ENCODE data around the gene PHLDA2.

PHLDA2 gene

DNA sequence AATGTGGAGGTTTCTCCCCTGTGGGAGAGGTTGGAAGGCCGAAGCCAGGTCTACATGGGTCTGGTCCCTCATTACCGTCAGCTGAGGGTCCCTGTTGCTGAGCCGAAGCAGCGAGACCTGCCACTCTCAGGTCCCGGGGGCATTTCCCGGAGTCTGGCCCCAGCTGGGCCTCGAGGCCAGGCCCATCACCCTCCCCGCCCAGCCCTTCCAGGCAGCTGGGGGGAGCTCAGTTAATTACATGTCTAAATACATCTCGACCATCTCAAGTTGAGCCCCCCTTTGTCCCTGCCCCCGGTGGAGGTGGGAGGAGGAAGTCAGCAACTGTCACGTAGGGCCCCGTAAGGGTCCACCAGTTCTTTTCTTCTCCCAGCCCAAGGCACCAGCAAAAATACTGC is 47.2 kb downstream of the PHLDA2 start:
- DNase-seq (ENCODE audit: low read depth) = no peak

- no peak for DNase-seq (ENCODE audit: low read depth)
Measured at GRCh38 chr11:2881076-2881980, 47.9 kb downstream of the PHLDA2 start.

GRCh38 chr11:2880646-2881045 is 48.6 kb downstream of the PHLDA2 start:
- DNase-seq (ENCODE audit: low read depth) = no peak

- no peak for DNase-seq (ENCODE audit: low read depth)
Measured at GRCh38 chr11:2878782-2879181, 50.4 kb downstream of the PHLDA2 start.

All from fibroblast of gingiva (primary cell).